Suprapubic skin (tissue), 4 donors: ENCODE results near the gene MRGPRF. TPM values are rescaled to one million over a fixed set of nuclear protein-coding genes. Genes with fewer than 3 reads are reported as not detected.
"Not testable (repeated sequence)": the region's sequence is repeated elsewhere in the genome, so short reads cannot be mapped to it uniquely, and the experiment has no call there.

ENCODE experiments used
- DNase-seq, 2 donors: peaks; one replicate each; pipeline ENCODE4 v3.0.0-alpha.2; 2019; ENCODE audit warnings: low spot score in 2 of 2
- H3K27ac ChIP-seq: fragments of 200-600 bp; sonication (generic); one replicate; pipeline ENCODE4 v1.5.1; 2019
- H3K27me3 ChIP-seq: fragments of 200-600 bp; sonication (generic); one replicate; pipeline ENCODE4 v1.5.1; 2019
- H3K36me3 ChIP-seq: fragments of 200-600 bp; sonication (generic); one replicate; pipeline ENCODE4 v1.5.1; 2019
- H3K4me1 ChIP-seq: fragments of 200-600 bp; sonication (generic); one replicate; pipeline ENCODE4 v1.5.1; 2019
- H3K4me3 ChIP-seq: fragments of 200-600 bp; sonication (generic); one replicate; pipeline ENCODE4 v1.5.1; 2019; ENCODE audit warnings: mild to moderate bottlenecking
- H3K9me3 ChIP-seq: fragments of 200-600 bp; sonication (generic); one replicate; pipeline ENCODE4 v1.5.1; 2019
- CTCF ChIP-seq, 2 donors: fragments of 200-600 bp in 1 of 2; fragments of 450-650 bp in 1 of 2; sonication (generic) in 1 of 2; IDR thresholded peaks; one replicate each; pipeline ENCODE4 v1.5.1; 2016 to 2019; ENCODE audit warnings: antibody characterized with exemption in 2 of 2, mild to moderate bottlenecking in 1 of 2, moderate library complexity in 1 of 2
- EP300 ChIP-seq: sonication (generic); formaldehyde crosslinking; IDR thresholded peaks from one replicate; pipeline ENCODE4 v1.6.1; 2017; ENCODE audit warnings: antibody characterized with exemption
- POLR2A ChIP-seq, 2 donors: fragments of 450-650 bp; IDR thresholded peaks; one replicate each; pipeline ENCODE4 v1.6.1; 2017; ENCODE audit warnings: antibody characterized with exemption in 2 of 2, mild to moderate bottlenecking in 2 of 2, moderate library complexity in 2 of 2
- POLR2AphosphoS5 ChIP-seq, 3 donors: sonication (generic); formaldehyde crosslinking; IDR thresholded peaks; one replicate each; pipeline ENCODE4 v1.6.1; 2017; ENCODE audit warnings: antibody characterized with exemption in 3 of 3
- WGBS: methylation state at CpG from one replicate; pipeline ENCODE4 v1.1.5; 2018; 5-methylcytosine and 5-hydroxymethylcytosine counted together
- total RNA-seq, 4 donors: library from RNA; depleted of rRNA; stranded (reverse); fragments of >200 nt; gene quantifications; one replicate each; pipeline ENCODE4 v1.1.0, GENCODE V29; 2016

The MRGPRF gene
- total RNA-seq, 4 donors from 2014 or later = 2.0 to 9.8 (median 4.8) TPM

GRCh38 chr11:68977781-68978625, 35.0 kb downstream of the MRGPRF start:
- no peaks in the 10 kb centered on the region for H3K36me3 ChIP-seq
- no peaks in the 10 kb centered on the region for H3K9me3 ChIP-seq
- TF ChIP-seq CTCF (IDR thresholded peaks at IDR 0.05) (no peak), POLR2A (IDR thresholded peaks at IDR 0.05) (no peak), POLR2AphosphoS5 (IDR thresholded peaks at IDR 0.05) (no peak), EP300 (no peak)
- no peak overlapping the region for H3K27ac ChIP-seq
- WGBS = 65% methylated on average over 14 of the region's 14 CpGs
- H3K4me1 ChIP-seq = peaks cover 9% of the 10 kb centered on the region
- DNase-seq = peak; percentile 39 to 49
- no peak overlapping the region for H3K4me3 ChIP-seq
- H3K27me3 ChIP-seq = no peaks in the 10 kb centered on the region

GRCh38 chr11:68976563-68976962, 36.5 kb downstream of the MRGPRF start:
- H3K4me3 ChIP-seq = no peak overlapping the region
- WGBS = 38% methylated on average over 4 of the region's 4 CpGs
- no peak overlapping the region for H3K27ac ChIP-seq
- DNase-seq = peak; percentile 26 to 40
- H3K9me3 ChIP-seq = no peaks in the 10 kb centered on the region
- no peaks in the 10 kb centered on the region for H3K27me3 ChIP-seq
- no peaks in the 10 kb centered on the region for H3K36me3 ChIP-seq
- H3K4me1 ChIP-seq = peaks cover 9% of the 10 kb centered on the region
- TF ChIP-seq POLR2AphosphoS5 (IDR thresholded peaks at IDR 0.05) = no peak
- no peak for TF ChIP-seq POLR2A (IDR thresholded peaks at IDR 0.05)
- no peak for TF ChIP-seq CTCF (IDR thresholded peaks at IDR 0.05)
- TF ChIP-seq EP300 = no peak

- Histone ChIP-seq H3K9me3 (no peaks in the 10 kb centered on the region), H3K27me3 (peaks cover 1% of the 10 kb centered on the region), H3K36me3 (no peaks in the 10 kb centered on the region), H3K4me3 (no peak overlapping the region), H3K27ac (no peak overlapping the region), H3K4me1 (peaks cover 9% of the 10 kb centered on the region)
- WGBS = 61% methylated on average over 4 of the region's 4 CpGs
- DNase-seq = peak; percentile 17 to 66
- no peak for TF ChIP-seq POLR2A (IDR thresholded peaks at IDR 0.05)
- TF ChIP-seq POLR2AphosphoS5 (IDR thresholded peaks at IDR 0.05) = no peak
- TF ChIP-seq EP300 = no peak
- TF ChIP-seq CTCF (IDR thresholded peaks at IDR 0.05) = no peak
These were observed 37.0 kb downstream of the MRGPRF start for GRCh38 chr11:68976095-68976494.

GRCh38 chr11:68974421-68975194, 38.4 kb downstream of the MRGPRF start:
- H3K27me3 ChIP-seq = peaks cover 4% of the 10 kb centered on the region
- peak; percentile 31 to 40 for DNase-seq
- H3K9me3 ChIP-seq = no peaks in the 10 kb centered on the region
- H3K4me1 ChIP-seq = peaks cover 9% of the 10 kb centered on the region
- no peaks in the 10 kb centered on the region for H3K36me3 ChIP-seq
- TF ChIP-seq EP300 = no peak
- no peak for TF ChIP-seq POLR2AphosphoS5 (IDR thresholded peaks at IDR 0.05)
- no peak overlapping the region for H3K4me3 ChIP-seq
- no peak overlapping the region for H3K27ac ChIP-seq
- WGBS = 98% methylated on average over 12 of the region's 23 CpGs

- H3K9me3 ChIP-seq, H3K36me3 ChIP-seq, H3K4me3 ChIP-seq, H3K4me1 ChIP-seq, H3K27ac ChIP-seq, H3K27me3 ChIP-seq: not testable (repeated sequence)
- DNase-seq = peak; percentile 9 to 23
- WGBS = 97% methylated on average over 12 of the region's 12 CpGs
These were observed 39.3 kb downstream of the MRGPRF start for GRCh38 chr11:68973706-68974105.

- WGBS = 69% methylated on average over 4 of the region's 4 CpGs
- peak in 1 of 2 donors; percentile 16 for DNase-seq
- H3K4me3 ChIP-seq = no peak overlapping the region
These were observed 39.8 kb downstream of the MRGPRF start for GRCh38 chr11:68973219-68973618.

More at GRCh38 chr11:68973219-68973618, 39.8 kb downstream of the MRGPRF start:
- H3K27ac ChIP-seq = no peak overlapping the region
- H3K9me3 ChIP-seq = no peaks in the 10 kb centered on the region
- TF ChIP-seq POLR2AphosphoS5 (IDR thresholded peaks at IDR 0.05) = no peak
- no peak for TF ChIP-seq POLR2A (IDR thresholded peaks at IDR 0.05)
- no peak for TF ChIP-seq EP300
- no peak for TF ChIP-seq CTCF (IDR thresholded peaks at IDR 0.05)
- peaks cover 4% of the 10 kb centered on the region for H3K27me3 ChIP-seq
- H3K36me3 ChIP-seq = no peaks in the 10 kb centered on the region
- H3K4me1 ChIP-seq = peaks cover 5% of the 10 kb centered on the region
